Amniotic stem cell (primary cell): ENCODE measurements around the gene SLC51A.
"Not testable (repeated sequence)": the region's sequence is repeated elsewhere in the genome, so short reads cannot be mapped to it uniquely, and the experiment has no call there.

Experiments
- DNase-seq: peaks from one replicate; lab custom pipeline; 2025; lab: John Stamatoyannopoulos, UW

Gene SLC51A

GRCh38 chr3:196193736-196194541 lies 22.4 kb upstream of the SLC51A start:
- DNase-seq, result no peak

GRCh38 chr3:196194542-196194915 lies 21.8 kb upstream of the SLC51A start:
- DNase-seq, result no peak

- no peak for DNase-seq
These were observed 20.6 kb upstream of the SLC51A start for GRCh38 chr3:196195664-196196265.

- no peak for DNase-seq
These were observed 18.8 kb upstream of the SLC51A start for GRCh38 chr3:196197524-196197923.

GRCh38 chr3:196198081-196198675 lies 18.2 kb upstream of the SLC51A start:
- DNase-seq, result no peak

GRCh38 chr3:196198771-196199753 lies 17.3 kb upstream of the SLC51A start:
- no peak for DNase-seq

GRCh38 chr3:196202516-196202970 lies 13.8 kb upstream of the SLC51A start:
- DNase-seq, result no peak

- no peak for DNase-seq
These were observed 12.5 kb upstream of the SLC51A start for GRCh38 chr3:196203846-196204245.

- DNase-seq, result not testable (repeated sequence)
These were observed 10.7 kb upstream of the SLC51A start for GRCh38 chr3:196205442-196206205.

GRCh38 chr3:196207159-196207832 lies 9.0 kb upstream of the SLC51A start:
- DNase-seq, result no peak

- DNase-seq, result no peak
These were observed 8.3 kb upstream of the SLC51A start for GRCh38 chr3:196207833-196208607.

- no peak for DNase-seq
These were observed 7.2 kb upstream of the SLC51A start for GRCh38 chr3:196208942-196209695.

- not testable (repeated sequence) for DNase-seq
These were observed 6.2 kb upstream of the SLC51A start for GRCh38 chr3:196209944-196210672.

GRCh38 chr3:196210673-196211556 lies 5.4 kb upstream of the SLC51A start, which contains the start of gene ZDHHC19:
Gene ZDHHC19 (minus strand): TSS chr3:196211400. CDS start chr3:196211315, 85 bp downstream.
- no peak for DNase-seq

GRCh38 chr3:196214783-196215441 lies 1.4 kb upstream of the SLC51A start:
- no peak for DNase-seq

GRCh38 chr3:196215493-196216020 lies 777 bp upstream of the SLC51A start:
- DNase-seq, result no peak
